ENCODE measurements around the gene FAM135A. TPM values are rescaled to one million over a fixed set of nuclear protein-coding genes. Genes with fewer than 3 reads are reported as not detected.

Gene FAM135A
- total and polyA plus RNA-seq, 12 donors, result 4.8 to 18.0 (median 12.8) TPM

DNA sequence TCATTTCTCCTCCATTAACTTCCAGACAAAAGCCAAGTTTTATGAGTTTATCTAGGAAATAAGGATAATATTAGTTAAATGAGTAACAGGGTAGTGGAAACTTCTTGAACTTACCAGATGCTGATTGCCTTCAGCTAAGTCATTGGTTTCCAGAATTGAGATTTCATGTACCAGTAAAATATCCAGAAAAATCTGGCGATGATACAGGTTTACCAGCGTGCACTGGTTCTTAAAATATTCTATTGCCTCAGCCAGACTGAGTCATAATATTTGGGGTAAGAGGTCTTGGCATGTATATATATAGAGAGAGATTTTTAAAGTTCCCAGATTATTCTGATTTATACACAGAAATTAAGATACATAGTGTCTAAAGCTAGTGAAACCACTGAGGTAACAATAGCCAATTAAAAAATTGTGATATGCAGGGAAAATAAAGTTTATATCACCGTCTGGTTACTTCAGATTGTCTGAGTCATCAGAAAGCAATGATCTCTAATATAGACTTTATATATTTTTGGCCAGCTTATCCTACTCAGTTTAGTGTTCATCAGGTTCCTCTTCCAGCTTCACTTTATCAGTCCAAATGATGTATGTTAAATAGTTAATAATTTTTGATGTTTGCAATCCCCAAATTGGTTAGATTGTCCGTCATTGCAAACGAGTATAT is 113.9 kb downstream of the FAM135A start:
- ATAC-seq (no peak), DNase-seq (no peak)
- H3K36me3 ChIP-seq, result peaks cover 0 to 76% (median 5%) of the 10 kb centered on the region in 9 donors
- WGBS, 2 donors, result 91 to 93% methylated on average over 5 of the region's 5 CpGs
- H3K27ac ChIP-seq, result no peak overlapping the region
- H3K9me3 ChIP-seq, result no peaks in the 10 kb centered on the region
- TF ChIP-seq, protein P1, sequence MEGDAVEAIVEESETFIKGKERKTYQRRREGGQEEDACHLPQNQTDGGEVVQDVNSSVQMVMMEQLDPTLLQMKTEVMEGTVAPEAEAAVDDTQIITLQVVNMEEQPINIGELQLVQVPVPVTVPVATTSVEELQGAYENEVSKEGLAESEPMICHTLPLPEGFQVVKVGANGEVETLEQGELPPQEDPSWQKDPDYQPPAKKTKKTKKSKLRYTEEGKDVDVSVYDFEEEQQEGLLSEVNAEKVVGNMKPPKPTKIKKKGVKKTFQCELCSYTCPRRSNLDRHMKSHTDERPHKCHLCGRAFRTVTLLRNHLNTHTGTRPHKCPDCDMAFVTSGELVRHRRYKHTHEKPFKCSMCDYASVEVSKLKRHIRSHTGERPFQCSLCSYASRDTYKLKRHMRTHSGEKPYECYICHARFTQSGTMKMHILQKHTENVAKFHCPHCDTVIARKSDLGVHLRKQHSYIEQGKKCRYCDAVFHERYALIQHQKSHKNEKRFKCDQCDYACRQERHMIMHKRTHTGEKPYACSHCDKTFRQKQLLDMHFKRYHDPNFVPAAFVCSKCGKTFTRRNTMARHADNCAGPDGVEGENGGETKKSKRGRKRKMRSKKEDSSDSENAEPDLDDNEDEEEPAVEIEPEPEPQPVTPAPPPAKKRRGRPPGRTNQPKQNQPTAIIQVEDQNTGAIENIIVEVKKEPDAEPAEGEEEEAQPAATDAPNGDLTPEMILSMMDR (IDR thresholded peaks at IDR 0.05), result no peak
- intact Hi-C loops (cut with DNase I), result loop anchor here in 1 of 10 donors (10.0 kb wide), 1 partner anchor 358 kb away; no protein-coding TSS in a partner anchor
- H3K4me3 ChIP-seq, result no peak overlapping the region
- H3K27me3 ChIP-seq, result no peaks in the 10 kb centered on the region
- no peaks in the 10 kb centered on the region for H3K4me1 ChIP-seq

DNA sequence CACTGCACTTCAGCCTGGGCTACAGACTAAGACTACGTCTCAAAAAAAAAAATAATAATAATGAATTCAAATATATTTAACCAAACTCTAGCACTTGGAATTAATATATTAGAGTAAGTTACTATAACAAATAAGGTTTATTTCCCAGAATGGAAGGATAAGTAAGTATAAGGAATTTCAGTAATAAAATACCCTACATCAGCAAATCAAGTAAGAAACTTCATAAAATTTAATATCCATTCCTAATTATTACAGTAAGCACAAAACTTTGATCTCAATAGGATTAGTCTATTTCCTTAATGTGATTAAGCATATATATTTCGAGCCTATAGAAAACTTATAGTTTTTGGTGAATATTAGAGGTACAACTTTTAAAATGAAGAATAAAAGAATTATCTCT is 116.7 kb downstream of the FAM135A start:
- 97% methylated on average over 2 of the region's 2 CpGs for WGBS, 2 donors
- no peaks in the 10 kb centered on the region for H3K4me1 ChIP-seq
- no peak for DNase-seq
- peaks cover 0 to 80% (median 6%) of the 10 kb centered on the region in 9 donors for H3K36me3 ChIP-seq
- H3K27ac ChIP-seq, result no peak overlapping the region
- H3K27me3 ChIP-seq, result no peaks in the 10 kb centered on the region
- ATAC-seq, result no peak
- intact Hi-C loops (cut with DNase I), result no loop called here
- no peaks in the 10 kb centered on the region for H3K9me3 ChIP-seq
- TF ChIP-seq, protein P1 (IDR thresholded peaks at IDR 0.05), result no peak
- no peak overlapping the region for H3K4me3 ChIP-seq

DNA sequence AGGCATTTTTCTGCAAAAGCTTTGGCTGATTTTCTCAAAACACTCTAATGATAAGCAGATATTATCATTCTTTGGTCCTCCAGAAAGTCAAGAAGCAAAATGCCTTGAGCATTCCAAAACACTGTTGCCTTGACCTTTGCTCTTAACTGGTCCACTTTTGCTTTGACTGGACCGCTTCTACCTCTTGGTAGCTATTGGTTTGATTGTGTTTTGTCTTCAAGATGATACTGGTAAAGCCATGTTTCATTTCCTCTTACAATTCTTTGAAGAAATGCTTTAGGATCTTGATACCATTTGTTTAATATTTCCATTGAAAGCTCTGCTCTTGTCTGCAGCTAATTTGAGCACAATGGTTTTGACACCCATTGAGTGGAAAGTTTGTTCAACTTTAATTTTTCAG is 117.8 kb downstream of the FAM135A start:
- H3K9me3 ChIP-seq, result no peaks in the 10 kb centered on the region
- H3K4me3 ChIP-seq, result no peak overlapping the region
- DNase-seq, result no peak
- no peak overlapping the region for H3K27ac ChIP-seq
- no peaks in the 10 kb centered on the region for H3K27me3 ChIP-seq
- peaks cover 0 to 80% (median 6%) of the 10 kb centered on the region in 9 donors for H3K36me3 ChIP-seq
- no peaks in the 10 kb centered on the region for H3K4me1 ChIP-seq
- 94 to 98% methylated on average over 1 of the region's 1 CpG for WGBS, 2 donors
- intact Hi-C loops (cut with DNase I), result no loop called here
- TF ChIP-seq, protein P1 (IDR thresholded peaks at IDR 0.05), result no peak
- no peak for ATAC-seq

DNA sequence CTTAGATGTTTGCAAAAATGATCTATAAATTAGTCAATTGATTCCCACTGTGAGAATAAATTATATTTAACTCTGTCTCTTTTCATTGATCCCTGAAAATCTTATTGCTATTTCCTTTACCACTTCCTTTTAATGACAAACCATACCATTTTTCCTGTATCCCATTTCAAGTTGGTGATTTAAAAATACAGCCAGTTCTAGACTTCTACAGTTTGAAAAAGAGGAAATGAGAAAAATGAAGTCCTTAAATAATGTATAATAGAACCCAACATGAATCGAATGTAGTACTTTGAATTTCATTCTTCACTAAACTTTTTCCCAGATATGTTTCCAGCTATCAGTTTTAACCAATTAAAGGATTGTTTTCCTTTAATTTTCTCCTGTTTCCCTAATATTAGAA is 124.0 kb downstream of the FAM135A start:
- Histone ChIP-seq H3K27me3 (no peaks in the 10 kb centered on the region), H3K4me1 (peaks cover 0 to 6% (median 0%) of the 10 kb centered on the region in 9 donors), H3K36me3 (peaks cover 0 to 97% (median 4%) of the 10 kb centered on the region in 9 donors), H3K27ac (no peak overlapping the region), H3K9me3 (no peaks in the 10 kb centered on the region), H3K4me3 (no peak overlapping the region)
- 92 to 98% methylated on average over 1 of the region's 1 CpG for WGBS, 2 donors
- TF ChIP-seq, protein P1 (IDR thresholded peaks at IDR 0.05), result no peak
- DNase-seq (no peak), ATAC-seq (no peak)
- intact Hi-C loops (cut with DNase I), result no loop called here
